ENCODE results near the gene SLC22A5.

GRCh38 chr5:132342291-132343180 is 27.0 kb upstream of the SLC22A5 start:
- TF ChIP-seq TARDBP (IDR thresholded peaks at IDR 0.05; ENCODE audit: borderline replicate concordance) (no peak), STAT1 (conservative IDR thresholded peaks at IDR 0.05) (no peak), ZBTB11 (CRISPR knock-in tag; IDR thresholded peaks at IDR 0.05) (no peak), POLR2A (IDR thresholded peaks at IDR 0.05; ENCODE audit: low read depth, low read length) (no peak), FOXM1 (IDR thresholded peaks at IDR 0.05; ENCODE audit: low read depth, low read length) (no peak)

All from GM12878 (cell line).